Measurements from ENCODE around the gene DBF4B.
"Not testable (repeated sequence)": the region's sequence is repeated elsewhere in the genome, so short reads cannot be mapped to it uniquely, and the experiment has no call there.

DBF4B gene

GRCh38 chr17:44733753-44734152 is 25.3 kb downstream of the DBF4B start:
- DNase-seq, result no peak

- DNase-seq, result no peak
These were observed 25.8 kb downstream of the DBF4B start for GRCh38 chr17:44734272-44734671.

- no peak for DNase-seq
These were observed 28.2 kb downstream of the DBF4B start for GRCh38 chr17:44736551-44737240.

GRCh38 chr17:44738214-44738906 is 29.9 kb downstream of the DBF4B start:
- no peak for DNase-seq

GRCh38 chr17:44741316-44741715 is 32.9 kb downstream of the DBF4B start:
- no peak for DNase-seq

GRCh38 chr17:44745301-44745700 is 36.8 kb downstream of the DBF4B start:
- DNase-seq, result no peak

GRCh38 chr17:44745738-44746137 is 37.3 kb downstream of the DBF4B start:
- not testable (repeated sequence) for DNase-seq

GRCh38 chr17:44747566-44747965 is 39.1 kb downstream of the DBF4B start:
- no peak for DNase-seq

GRCh38 chr17:44749076-44749979 is 40.9 kb downstream of the DBF4B start:
- DNase-seq, result no peak

- peak; percentile 32 for DNase-seq
These were observed 41.5 kb downstream of the DBF4B start for GRCh38 chr17:44749980-44750318.

GRCh38 chr17:44751331-44751730 is 42.9 kb downstream of the DBF4B start:
- DNase-seq, result no peak

GRCh38 chr17:44751806-44752205 is 43.3 kb downstream of the DBF4B start:
- no peak for DNase-seq

GRCh38 chr17:44752953-44753861 is 44.7 kb downstream of the DBF4B start:
- DNase-seq, result no peak

GRCh38 chr17:44754276-44754675 is 45.8 kb downstream of the DBF4B start:
- no peak for DNase-seq

GRCh38 chr17:44755180-44755579 is 46.7 kb downstream of the DBF4B start:
- DNase-seq, result not testable (repeated sequence)

- no peak for DNase-seq
These were observed 48.8 kb downstream of the DBF4B start for GRCh38 chr17:44757045-44757917.

GRCh38 chr17:44757918-44758413 is 49.5 kb downstream of the DBF4B start:
- DNase-seq, result no peak

GRCh38 chr17:44758414-44759085 is 50.1 kb downstream of the DBF4B start, which contains the start of gene ADAM11:
TSS of gene ADAM11 (plus strand) at chr17:44758988. CDS start at chr17:44759200, 212 bp downstream.
- peak; percentile 43 for DNase-seq

GRCh38 chr17:44759086-44759915 is 50.8 kb downstream of the DBF4B start:
- no peak for DNase-seq
